Measurements from ENCODE around the gene NPAS2.

The NPAS2 gene, protein sequence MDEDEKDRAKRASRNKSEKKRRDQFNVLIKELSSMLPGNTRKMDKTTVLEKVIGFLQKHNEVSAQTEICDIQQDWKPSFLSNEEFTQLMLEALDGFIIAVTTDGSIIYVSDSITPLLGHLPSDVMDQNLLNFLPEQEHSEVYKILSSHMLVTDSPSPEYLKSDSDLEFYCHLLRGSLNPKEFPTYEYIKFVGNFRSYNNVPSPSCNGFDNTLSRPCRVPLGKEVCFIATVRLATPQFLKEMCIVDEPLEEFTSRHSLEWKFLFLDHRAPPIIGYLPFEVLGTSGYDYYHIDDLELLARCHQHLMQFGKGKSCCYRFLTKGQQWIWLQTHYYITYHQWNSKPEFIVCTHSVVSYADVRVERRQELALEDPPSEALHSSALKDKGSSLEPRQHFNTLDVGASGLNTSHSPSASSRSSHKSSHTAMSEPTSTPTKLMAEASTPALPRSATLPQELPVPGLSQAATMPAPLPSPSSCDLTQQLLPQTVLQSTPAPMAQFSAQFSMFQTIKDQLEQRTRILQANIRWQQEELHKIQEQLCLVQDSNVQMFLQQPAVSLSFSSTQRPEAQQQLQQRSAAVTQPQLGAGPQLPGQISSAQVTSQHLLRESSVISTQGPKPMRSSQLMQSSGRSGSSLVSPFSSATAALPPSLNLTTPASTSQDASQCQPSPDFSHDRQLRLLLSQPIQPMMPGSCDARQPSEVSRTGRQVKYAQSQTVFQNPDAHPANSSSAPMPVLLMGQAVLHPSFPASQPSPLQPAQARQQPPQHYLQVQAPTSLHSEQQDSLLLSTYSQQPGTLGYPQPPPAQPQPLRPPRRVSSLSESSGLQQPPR

GRCh38 chr2:100819370-100820272 lies at the start of gene NPAS2:
NPAS2 (plus strand) TSS chr2:100820139; CDS start chr2:100904755, 84,616 bp downstream.
- DNase-seq = peak; percentile 67

DNA sequence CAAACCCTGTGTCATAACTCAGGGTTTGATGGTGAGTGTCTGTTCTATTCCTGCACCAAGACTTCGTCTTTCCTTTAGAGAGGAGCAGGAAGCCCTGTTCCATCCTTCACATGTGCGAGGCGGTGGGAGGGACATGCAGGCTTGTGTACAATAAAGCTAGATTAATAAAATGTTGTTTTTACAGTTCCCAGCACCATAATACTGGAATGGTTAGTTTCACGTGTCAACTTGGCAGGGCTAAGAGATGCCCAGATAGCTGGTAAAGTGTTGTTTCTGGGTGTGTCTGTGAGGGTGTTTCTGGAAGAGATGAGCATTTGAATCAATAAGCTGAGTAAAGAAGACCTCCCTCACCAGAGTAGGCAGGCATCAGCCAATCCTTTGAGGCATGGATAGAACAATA lies 48.8 kb upstream of the NPAS2 start:
- DNase-seq = no peak

DNA sequence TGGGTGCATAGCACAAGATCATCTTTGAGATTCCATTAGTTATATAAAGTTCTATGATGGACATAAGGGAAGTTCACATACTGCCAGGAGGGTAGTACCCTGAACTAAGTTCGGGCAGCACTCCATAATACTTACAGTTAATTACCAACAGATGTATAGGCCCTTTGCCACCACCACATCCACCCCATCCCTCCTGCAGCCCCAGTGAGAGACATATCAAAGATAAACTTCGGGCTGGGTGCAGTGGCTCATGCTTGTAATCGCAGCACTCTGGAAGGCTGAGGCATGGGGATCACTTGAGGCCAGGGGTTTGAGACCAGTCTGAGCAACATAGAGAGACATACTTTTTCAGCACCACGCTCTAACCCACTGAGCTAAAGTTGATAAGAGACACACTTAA lies 46.4 kb upstream of the NPAS2 start:
- DNase-seq = no peak

GRCh38 chr2:100776445-100776844 lies 43.5 kb upstream of the NPAS2 start:
- DNase-seq = no peak

- no peak for DNase-seq
These were observed 41.1 kb upstream of the NPAS2 start for GRCh38 chr2:100778637-100779450.

DNA sequence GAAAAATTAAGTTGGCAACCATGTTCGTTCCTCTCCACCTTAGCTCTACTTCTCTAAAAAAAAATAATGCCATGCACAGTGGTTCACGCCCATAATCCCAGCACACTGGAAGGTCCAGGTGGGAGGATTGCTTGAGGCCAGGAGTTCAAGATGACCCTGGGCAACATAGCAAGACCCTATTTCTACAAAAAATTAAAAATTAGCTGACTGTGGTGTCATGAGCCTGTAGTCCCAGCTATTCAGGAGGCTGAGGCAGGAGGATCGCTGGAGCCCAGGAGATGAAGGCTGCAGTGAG lies 40.1 kb upstream of the NPAS2 start:
- no peak for DNase-seq

- no peak for DNase-seq
These were observed 39.5 kb upstream of the NPAS2 start for GRCh38 chr2:100780203-100781008.

DNA sequence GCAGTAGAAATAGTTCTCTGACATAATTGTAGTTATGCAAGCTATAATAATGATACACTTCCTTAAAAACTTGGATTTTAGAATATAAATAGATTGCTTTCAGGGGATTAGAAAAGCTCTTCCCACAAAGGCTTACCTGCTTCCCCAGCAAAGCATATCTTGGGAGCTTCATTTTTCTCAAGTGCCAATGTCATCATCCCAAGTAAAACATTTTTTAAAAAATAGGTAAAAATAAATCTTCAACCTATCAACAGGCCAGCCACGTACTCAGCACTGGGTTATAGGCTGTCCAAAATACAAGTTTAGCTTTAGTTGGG lies 39.0 kb upstream of the NPAS2 start:
- DNase-seq = no peak

GRCh38 chr2:100781523-100782379 lies 38.2 kb upstream of the NPAS2 start:
- DNase-seq = no peak

- DNase-seq = no peak
These were observed 37.5 kb upstream of the NPAS2 start for GRCh38 chr2:100782380-100782878.

GRCh38 chr2:100783987-100784386 lies 36.0 kb upstream of the NPAS2 start:
- no peak for DNase-seq

DNA sequence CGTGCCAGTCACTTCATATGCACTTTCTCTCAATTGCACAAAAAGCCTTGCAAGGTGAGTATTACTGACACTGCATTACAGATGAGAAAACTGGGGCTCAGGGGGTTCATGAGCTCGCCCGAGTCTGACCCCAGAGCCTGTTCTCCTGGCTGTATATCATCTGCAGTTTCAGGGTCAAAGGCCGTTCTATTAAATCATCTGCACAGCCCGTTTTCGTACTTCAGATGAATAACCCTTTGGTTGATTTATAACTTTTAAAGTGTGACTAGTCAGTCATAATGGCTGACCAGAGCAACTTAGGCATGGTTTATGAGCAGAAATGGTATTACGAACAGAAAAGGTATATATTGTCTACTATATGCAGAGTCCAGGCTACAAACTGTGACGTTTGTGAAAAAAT lies 35.3 kb upstream of the NPAS2 start:
- DNase-seq = no peak

DNA sequence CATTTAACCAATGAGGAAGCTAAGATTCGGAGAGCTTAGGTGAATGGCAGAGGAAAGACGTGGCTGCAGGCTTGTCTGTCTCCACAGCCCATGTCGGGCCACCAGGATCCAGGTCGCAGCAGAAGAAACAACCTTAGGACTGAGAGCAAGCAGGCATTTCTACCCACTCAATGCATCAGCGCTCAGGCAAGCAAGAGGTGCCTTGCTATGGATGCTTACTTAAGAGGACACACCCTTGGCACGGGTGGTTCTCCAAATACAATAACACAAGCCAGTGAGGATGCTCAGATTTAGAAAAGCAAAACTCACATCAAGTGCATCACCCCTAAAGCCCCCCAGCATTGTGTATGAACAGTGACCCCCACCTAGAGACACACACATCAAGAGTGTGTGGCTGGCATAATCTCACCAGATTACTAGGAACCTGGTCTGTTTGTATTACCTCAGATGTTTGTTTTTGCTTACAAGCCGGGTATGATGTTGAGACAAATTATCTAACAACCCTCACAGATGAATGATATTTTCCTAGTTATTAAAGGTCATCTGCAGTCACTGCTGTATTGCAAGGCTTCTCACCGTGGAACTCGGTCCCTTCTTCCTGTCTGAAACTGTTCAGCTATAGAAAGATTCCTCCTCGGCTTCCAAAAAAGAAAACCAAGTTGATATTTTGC lies 34.2 kb upstream of the NPAS2 start:
- DNase-seq = no peak

GRCh38 chr2:100786297-100786658 lies 33.7 kb upstream of the NPAS2 start:
- no peak for DNase-seq

DNA sequence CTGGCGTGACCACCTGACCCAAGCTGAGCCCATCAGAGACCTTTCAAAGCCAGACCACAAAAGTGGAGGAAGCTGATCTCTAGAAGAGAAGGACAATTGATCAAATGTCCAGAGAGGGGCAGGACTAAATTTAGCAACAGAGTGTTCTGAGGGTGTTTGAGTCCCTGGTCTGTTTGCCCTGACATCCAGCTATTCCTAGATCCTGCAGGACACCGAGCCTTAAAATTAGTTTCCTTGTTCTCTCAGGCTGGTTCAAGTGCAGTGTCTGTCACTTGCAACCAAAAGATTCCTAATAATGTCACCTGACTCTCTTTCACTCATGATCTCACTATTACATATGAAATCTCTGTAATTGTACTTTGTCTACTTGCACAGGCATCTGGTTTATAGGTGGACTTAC lies 33.0 kb upstream of the NPAS2 start:
- DNase-seq = no peak

DNA sequence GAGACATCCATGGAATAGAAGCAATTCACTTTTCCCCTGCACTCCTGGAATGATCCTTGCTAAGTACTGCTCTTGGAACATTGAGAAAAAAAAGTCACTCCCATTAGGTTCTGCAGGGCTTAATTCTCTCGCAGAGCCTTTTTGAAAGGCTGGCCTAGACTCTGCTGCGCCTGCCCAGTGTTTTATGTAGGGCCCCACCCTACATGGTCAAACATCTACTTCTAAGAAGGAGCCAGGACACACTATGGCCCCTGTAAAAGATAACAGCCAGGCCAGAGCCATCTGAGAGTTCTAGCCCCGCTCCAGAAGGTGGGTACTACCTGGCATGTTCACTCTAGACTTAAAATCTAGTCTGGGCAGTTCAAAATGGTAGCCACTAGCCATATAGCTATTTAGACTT lies 30.6 kb upstream of the NPAS2 start:
- no peak for DNase-seq

DNA sequence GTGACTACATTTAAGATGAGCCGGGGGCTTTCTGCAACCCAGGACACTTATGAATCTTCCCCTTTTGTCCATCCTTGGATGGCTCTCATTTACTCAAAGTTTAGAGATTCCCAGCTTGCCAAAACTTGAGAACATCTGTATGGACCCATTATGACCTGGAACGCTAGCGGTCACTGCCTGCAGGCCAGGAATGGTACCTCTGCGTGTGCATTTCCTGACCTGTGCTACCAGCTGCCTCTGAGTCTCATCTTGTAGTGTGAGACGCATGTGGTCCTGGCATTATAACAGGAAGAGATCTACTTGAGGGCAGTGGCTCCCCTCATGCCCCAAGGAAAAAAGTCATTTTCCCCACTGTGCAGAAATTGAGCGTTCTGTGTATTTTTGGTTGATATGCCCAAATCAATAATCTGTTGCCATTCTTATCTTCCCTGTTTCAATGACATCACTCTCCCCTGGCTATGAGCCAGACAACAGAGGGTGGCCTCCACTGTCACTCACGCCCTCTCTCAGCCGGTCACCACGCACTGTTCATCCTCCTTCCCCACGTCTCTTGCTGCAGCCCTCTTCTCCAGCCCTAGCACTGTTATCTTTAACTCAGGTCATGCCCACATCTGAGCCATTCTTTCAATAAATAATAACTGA lies 28.5 kb upstream of the NPAS2 start:
- DNase-seq = no peak

GRCh38 chr2:100791936-100792308 lies 28.0 kb upstream of the NPAS2 start:
- DNase-seq = no peak

- no peak for DNase-seq
These were observed 26.7 kb upstream of the NPAS2 start for GRCh38 chr2:100793220-100793619.

DNA sequence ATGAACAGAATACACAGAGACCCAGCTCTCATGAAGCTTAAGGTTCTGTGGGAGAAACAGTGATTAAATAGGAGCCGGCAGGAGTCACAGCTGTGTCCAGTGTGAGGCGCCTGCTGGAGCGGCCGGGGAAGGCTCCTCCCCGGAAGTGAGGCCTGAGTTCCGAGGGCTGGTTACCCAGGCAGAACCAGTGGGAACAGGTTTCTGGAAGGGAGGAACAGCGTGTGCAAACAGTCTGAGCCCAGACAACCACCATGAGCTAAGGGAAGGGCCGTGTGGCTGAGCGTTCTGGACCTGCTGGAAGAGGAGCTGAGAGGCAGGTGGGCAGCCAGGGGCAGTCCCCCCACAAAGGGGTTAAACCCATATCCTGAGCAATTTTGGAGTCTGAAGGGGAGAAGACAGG lies 26.0 kb upstream of the NPAS2 start:
- no peak for DNase-seq
